HG02970 (cell line): ENCODE results near the gene RUNX3.

Source experiments
- ATAC-seq: cut with Tn5 transposase; IDR thresholded peaks from one replicate; pipeline ENCODE4 v1.9.1; 2021; ENCODE audit warnings: mild to moderate bottlenecking, moderate library complexity, moderate number of reproducible peaks; ENCODE audit not compliant: unreplicated experiment, low FRiP score

RUNX3 gene

DNA sequence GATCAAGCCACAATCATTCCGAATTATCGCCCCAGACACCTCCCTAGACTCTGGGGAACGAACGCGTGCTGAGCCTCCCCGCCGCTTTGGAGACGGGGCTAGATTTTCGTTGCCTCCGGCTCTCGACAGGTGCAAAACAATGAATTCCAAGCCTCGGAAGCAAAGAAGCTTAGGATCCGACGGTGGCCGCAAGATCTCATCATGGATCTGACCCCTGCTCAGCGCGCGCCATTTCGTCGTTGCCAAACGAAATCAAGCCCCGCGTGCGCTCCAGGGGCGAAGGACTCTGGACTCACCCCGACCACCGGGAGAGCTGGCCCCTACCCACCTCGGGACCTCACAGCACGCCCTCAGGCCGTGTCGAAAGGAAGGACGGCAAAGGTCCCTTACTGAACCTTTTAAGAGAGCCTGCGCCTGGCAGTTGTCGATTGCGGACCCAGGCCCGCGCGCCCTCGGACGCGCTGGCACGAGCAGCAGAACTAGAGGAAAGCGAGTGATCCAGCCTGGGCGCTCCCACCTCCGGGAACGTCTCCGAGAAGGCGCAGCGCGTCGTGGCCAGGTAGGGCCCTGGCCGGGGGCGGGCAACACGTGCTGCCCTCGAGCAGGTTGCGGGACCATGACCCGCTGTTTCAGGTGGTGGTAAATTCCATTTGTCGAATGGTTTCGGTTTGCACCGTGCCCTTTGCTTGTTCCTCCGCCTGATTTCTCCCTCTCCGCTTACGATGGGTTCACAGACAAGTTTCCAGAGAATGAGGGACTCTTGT is 1.6 kb upstream of the RUNX3 start:
- no peak for ATAC-seq

DNA sequence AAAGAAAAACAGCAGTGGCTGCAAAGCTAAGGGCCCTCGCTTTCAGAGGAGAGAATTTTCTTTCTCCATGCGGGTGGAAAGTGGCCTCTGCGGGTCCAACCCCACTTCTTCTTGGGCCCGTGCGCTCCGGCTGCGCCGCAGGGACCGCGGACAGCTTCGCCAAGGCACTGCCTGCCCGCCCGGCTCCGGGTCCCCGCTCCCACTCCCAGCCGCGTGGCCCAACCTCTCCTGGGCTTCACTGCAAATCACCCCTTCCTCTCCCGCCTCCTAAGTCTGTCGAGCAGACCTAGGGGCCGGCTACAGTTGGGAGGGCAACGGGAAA is 1.0 kb upstream of the RUNX3 start:
- no peak for ATAC-seq

DNA sequence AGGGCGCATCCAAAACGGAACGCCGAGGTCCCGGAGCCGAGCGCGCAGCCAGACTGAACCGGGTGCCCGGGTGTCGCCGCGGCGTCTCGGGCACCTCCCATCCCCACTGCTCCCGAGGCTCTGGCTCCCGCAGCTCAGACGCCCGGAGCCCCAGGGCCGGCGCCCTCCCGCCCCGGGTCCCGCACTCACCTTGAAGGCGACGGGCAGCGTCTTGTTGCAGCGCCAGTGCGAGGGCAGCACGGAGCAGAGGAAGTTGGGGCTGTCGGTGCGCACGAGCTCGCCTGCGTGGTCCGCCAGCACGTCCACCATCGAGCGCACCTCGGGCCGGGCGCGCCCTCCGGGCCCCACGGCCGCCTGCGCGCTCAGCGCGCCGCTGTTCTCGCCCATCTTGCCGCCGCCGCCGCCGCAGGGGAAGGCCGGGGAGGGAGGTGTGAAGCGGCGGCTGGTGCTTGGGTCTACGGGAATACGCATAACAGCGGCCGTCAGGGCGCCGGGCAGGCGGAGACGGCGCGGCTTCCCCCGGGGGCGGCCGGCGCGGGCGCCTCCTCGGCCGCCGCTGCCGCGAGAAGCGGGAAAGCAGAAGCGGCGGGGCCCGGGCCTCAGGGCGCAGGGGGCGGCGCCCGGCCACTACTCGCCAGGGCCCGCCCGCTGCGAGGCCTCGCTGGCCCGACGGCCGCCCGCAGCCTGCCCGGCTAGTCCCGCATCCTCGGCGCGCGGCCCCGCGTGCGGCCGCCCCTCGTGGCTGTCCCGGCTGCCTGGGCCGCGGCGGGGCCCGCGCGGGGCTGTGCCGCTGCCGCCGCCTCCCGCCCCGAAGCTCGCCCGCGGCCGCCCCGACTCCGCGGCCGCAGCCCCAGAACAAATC is 447 bp downstream of the RUNX3 start:
- peak; percentile 19 for ATAC-seq

DNA sequence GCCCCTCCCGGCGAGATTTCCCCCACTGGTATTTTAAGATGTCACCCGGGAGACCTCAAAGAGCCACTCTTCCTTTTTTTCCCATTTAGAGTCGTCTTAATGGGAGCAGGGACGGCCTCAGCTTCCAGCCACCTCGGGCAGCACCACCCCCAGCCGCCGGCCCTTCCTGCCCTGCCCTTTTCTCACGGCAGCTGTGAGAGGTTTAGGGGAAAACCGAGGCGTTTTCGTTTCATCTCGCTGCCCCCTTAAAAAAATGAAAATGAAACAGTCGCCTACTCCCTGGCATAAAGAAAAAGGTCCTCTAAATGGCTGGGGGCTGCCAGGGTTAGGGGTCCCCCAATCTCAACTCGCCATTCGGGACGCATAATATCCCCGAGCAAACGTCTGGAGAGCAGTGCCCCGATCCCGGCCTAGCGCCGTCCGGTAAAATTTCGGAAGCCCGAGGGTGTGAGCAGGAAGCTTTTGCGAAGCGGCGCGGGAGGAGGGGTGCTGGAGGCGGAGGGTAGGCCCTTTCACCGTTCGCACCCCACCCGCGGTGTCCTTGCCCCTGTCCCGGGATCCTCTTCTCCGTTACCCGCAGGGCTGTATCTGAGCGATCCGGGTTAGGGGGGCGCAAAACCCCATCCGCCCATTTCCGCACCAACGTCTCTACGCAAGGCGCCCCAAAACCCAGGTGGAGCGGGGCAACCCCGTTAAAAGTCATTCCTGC is 1.2 kb downstream of the RUNX3 start:
- peak; percentile 0 for ATAC-seq

DNA sequence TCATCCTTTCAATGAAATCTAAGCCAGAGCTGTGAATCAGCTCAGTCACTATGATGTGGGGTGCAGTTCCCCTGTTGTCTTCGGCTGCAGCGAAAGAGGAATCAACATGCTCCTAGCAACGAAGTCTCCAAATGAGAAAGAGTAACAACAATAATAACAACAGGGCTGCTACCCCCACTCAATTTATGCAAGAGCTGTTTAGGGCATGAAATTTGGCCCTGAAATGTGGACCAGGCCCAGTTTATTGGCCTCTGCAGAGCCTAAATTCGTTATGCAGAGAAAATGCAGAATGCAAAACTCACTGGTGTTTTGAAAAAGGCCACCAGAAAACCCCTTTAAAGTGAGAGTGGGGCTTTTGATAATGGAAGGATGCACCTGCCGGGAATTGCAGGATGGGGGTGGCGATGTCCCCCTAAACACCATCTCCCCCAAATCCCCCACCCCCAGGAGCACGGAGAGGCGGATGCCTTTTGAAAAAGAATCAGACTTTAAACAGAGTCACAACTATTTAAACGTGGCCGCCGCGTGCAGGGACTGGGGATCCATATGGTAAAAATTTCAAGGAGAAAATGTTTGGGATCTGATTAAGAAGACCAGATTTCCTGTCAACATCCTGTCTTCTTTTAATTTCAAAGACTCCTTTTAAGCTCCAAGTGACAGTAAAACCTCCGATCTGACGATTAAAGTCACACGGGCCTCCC is 1.9 kb downstream of the RUNX3 start:
- no peak for ATAC-seq

DNA sequence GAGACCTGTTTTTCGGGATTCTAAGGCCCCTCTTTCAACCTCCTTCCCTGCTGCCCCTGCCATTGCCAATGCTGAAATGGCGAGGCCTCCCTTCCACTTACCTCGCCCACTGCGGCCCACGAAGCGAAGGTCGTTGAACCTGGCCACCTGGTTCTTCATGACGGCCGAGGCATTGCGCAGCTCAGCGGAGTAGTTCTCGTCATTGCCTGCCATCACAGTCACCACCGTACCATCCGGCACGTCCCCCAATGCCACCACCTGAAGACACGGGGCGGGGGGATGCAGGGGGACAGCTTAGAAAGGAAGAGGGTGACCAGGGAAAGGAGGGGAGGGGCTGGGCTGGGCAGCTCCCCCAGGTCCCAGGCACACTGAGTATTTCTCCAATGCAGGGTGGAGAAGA is 2.6 kb downstream of the RUNX3 start:
- no peak for ATAC-seq

DNA sequence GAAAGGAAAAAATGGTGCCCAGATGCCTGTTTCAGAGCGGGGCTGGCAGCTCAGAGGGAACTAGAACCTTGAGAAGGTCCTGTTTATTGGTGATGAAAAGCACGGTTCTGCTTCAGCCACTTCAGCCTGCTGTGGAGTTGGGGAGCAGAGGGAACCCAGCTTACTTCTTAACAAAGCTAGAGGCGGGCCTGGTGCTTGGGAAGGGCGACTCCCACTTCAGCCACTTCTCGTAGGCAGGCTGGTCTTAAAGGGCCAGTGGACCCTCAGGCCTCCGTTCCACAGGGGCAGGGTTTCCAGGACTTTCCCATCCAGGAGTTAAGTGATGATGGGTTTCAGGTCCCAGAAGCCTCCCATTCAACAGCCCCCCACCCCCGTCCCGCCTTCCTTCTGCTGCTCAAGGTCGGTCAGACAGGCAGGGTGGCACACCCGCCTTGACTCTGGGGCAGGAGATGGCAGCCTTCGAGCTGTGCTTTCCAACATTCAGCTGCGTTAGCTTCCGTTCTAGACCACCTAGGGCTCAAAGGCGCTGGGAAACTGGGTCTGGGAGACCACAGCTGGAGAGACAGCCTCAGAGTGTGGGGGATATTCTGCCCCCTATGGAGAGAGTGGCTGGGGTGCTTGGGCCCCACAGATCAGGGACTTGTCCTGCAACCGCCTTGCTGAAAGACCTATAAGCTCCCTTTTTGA is 3.4 kb downstream of the RUNX3 start:
- no peak for ATAC-seq

DNA sequence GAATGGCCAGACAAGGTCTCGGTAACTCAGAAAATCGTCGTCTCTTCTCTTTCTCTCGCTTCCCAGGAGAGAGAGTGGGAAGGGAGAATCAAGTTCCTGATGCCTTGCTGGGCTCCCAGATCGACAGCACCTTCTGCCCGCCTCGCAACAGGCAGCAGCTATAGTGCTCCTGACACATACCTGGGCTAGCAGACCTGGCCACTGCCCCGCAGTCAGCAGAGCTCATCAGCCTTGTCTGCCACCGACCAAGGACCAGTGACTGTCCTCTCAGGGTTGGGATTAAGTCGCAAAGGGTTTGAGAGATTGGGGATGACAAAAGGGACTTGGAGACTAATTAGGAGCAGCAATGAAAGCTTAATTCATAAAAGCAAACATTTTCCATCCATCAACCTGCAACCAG is 4.1 kb downstream of the RUNX3 start:
- no peak for ATAC-seq

DNA sequence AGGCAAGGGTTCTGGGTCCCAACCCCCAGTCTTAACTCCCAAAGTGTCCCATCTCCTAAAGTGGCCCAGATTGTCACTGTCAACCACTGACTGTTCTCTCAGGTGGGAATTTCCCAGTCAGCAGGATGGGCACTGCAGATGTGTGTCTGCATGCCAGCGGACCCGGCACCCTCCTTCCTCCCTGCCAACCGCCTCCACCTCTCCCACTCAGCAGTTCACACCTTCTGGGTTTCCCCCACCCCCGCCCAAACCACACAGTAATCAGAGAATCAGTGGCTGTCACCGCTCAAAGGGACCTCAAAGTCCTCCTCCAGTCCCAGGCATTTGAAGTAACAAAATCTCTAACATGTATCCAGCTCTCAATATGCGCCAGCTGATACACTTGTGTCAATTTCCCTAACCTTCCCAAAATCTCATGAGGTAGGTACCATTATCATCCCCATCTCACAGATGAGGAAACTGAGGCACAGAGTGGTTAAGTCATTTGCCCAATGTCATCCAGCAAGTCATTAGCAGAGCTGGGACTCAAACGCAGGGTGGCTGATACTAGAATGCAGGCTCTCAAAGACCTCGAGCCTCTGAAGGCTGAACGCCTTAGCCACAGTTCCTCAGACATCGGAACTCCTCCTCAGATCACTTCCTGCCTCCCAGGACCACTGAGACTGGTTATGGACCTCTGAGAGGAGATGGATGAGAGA is 4.8 kb downstream of the RUNX3 start:
- ATAC-seq: no peak

DNA sequence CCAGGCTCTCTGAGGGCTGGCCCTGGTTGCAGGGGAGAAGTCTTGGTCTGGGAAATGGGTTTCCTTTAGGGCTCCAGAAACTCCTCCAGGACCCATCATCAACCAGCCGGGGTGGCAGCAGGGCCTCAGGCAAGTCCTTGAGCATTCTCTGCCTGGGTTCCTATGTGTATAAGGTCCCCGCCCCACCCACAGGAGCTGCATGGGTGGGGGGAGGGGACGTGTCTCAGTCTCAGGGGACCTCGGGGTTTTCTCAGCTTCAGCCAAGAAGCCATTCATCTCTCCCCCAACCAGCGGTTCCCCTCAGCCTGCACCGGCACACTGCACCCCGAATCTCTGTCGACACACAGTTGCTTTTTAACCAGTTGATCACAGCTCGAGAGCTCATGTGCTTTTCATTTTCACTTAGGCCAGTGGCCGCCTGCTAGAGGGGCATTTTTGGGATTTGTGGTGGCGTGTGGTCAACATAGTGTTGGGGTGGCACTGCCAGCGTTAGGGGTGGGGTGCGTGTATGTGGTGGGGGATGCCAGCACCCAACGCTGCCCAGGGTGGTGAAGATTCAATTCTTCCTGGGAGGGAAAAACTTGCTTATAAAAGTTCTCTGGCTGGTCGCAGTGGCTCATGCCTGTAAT is 6.5 kb downstream of the RUNX3 start:
- ATAC-seq: no peak

DNA sequence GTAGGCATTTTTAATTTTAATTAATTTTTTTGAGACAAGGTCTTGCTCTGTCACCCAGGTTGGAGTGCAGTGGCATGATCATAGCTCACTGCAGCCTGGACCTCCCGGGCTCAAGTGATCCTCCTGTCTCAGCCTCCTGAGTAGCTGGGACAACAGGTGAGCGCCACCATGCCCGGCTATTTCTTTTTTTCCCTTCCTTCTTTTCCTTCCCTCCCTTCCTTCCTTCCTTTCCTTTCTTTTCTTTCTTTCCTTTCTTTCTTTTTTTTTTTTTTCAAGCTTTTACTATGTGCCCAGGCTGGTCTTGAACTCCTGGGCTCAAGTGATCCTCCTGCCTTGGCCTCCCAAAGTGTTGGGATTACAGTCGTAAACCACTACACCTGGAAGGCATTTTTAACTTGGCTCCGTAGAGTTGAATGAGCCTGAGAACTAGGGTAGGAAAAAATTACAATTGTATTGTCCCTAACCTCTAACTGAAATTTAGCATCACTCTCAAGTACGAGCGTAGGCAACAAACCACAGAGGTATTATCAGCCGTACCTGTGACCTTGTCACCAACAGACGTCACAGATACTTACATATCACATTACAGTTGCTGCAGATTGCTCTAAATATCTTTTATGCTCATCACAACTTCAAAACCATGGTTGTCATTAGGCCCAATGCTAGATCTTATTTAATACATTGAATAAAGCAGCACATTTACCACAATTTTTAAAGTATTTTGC is 8.0 kb downstream of the RUNX3 start:
- no peak for ATAC-seq

DNA sequence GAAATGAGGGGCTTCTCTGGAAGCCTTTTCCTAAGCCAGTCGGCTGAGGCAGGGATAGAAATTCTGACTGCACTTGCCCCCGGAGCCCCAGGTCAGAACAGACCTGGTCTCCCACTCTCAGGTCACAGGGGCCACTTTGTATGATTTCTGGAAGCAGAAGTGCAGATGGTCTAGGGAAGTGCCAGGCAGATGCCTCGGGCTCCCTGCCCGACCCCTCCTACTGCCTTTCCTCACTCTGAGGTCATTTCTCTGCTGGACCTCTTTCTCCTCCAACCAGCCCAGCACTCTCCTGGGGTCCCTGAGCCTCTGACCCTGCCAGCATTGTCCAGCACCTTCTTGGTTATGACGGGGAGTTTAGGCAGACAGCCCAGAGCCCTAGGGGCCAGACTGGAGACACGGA is 8.7 kb downstream of the RUNX3 start:
- no peak for ATAC-seq

DNA sequence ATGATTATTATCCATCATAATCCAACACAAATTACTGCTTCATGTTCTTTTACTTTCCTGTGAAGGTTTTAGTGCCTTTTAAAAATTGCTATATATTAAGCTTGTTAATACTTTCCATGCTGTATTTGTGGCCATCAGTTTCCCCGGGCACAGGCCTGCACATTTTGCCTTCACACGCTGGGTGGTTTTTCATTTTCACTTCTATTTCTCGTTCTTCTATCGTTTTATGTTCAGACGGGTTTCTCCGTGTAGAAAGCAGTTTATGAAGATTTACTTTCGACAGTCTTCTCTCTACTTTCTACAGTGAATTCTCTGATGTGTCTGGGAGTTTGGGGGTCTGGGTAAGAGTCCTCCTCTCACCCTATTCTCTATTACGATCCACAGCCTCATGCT is 9.5 kb downstream of the RUNX3 start:
- ATAC-seq: no peak

DNA sequence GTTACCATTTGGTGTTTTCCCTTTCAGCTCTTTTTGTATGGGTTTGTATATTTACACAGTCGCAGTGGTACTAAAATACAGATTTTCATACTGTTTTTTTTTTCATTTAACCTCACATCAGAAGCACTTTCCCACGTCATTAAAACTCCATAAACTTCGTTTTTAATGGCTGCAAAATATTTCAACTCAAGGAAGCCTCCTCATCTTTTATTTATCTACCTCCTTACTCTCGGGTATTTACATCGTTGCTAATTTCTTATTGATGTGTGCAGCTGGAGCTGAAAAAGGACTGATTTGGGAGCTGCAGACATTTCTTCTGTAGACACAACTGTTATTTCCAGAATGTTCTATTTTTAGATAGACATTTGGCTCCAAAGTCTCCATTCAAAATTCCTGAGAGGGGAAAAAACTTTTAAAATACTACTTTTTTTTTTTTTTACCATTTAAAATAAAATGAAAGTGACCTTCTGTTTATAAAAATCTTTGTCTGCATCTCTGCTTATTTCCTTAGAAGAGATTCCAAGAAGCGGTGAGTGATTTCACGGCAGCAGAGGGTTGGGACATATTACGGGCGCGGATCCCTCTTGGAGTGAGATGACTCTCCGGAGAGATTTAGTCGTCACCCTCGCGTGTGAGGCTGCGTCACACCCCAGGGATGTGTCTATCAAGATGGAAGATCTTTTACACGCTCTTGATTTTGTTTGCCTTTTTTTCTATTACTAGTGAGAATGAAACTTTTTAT is 10.1 kb downstream of the RUNX3 start:
- no peak for ATAC-seq

DNA sequence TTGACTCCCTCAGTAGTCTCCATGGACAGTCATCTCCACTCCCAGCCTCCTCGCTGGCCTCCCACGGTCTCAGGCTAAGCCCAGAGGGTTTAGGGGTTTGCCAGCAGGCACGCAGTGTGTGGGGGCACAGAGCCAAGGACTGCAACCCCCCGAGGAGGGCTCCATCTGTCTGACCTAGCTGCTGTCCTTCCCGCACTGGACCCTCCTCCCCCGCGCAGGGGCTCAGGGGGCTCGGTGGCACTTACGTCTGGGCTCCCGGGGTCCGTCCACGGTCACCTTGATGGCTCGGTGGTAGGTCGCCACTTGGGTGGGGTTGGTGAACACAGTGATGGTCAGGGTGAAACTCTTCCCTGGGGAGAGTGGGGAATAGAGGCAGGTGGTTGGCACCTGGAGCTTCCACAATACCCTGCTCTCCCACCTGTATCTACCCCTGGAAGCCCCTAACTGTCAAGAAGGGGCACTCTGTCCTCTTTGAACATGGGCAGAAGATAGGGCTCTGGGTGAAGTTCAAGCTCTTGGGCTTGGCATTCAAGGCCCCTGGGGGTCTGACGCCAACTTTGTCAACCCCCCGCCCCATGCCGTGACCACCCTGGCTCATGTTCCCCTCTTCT is 11.0 kb downstream of the RUNX3 start:
- ATAC-seq: no peak

DNA sequence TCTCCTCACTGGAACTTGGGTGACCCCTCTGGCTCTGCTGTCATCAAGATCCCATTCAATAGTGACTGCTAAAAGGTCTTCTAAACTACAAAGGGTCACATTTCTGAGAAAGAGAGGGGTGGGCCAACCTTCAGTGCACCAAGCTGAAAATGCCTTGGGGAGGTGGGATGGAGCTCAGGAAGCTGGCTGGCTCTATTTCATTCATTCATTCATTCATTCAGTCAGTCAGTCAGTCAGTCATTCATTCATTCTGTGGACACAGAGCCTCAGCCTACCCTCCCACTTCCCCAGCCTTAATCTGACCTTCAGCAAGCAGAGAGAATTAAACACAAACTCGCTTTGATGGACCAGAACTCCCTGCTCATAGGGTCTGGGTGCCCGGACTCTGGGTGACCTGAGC is 11.7 kb downstream of the RUNX3 start:
- ATAC-seq: no peak

DNA sequence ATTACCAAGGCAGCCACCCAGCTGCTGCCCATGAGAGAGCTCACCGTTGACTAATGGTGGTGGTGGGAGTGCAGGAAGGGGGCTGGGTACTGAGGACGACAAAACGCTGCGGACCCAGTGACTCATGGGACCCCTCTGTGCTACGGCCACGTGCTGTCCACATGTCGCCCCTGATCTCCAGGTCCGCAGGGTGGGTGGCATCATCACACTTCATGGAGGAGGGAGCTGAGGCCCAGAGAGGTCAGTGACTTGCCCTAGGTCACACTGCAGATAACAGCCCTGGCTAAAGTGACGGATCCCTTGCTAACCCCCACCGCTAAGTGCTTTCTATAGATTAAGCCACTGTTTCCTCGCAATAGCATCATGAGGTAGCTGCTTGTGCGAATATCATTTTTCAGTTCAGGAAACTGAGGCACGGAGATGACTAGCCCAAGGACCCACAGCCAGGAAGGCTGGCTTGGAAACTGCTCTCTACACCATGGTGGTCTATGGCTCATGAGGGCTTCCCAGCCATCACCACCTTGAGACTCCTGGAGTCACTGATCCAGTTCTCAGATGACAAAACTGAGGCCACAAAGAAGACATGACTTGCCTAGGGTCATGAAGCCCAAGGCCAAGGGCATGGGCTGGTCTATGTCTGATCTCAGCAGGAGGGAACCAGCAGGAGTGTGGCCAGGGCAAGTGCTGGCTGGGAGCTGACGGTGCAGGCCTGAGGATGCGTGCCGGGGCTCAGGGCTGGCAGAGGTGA is 12.6 kb downstream of the RUNX3 start:
- ATAC-seq: no peak
